ENCODE measurements around the gene NINJ2. TPM values are rescaled to one million over a fixed set of nuclear protein-coding genes. Genes with fewer than 3 reads are reported as not detected.

Gene NINJ2
- total RNA-seq, 4 donors from 2014 or later: 3.8 to 8.3 (median 5.2) TPM; not detected in 1

DNA sequence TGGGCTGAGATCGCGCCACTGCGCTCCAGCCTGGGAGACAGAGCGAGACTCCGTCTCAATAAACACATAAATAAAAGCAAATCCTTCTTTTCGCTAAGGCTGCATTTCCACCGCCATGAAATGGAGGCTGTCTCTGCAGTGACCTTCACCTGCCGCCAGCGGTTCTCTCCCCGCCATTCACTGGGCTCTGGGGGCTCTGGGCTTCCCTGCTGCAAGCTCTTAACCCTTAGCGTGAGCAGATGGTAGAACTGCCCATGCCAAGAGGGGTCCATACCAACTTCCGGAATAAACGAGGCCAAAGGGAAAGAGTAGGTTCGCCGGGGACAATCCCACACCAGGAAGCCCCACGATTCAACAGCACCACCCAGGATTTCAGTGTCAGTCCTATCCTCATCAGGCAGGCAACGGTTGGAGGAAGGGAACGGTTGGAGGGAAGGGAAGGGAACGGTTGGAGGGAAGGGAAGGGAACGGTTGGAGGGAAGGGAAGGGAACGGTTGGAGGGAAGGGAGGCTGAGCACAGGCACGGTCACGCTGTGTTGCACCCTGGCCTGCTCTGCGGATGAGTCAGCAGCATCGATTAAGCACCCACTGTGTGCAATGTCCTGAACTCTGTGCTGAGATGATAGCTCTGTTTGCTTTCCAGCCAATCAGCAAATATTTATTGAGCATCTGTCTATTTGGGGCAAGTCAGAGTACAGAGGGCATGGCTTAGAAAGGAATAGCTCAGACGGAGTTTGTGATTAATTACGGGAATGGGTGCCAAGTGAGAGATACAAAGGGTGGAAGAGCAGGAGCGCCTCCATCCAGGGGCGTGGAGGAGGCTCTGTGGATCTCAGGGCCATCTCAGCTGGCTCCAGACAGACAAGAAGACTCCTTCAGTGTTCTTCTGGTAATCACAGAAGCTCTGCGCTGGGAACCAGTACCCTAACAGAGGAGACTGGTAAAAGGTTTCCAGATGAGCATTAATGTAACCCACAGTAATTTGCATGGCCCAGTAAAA lies 77.9 kb downstream of the NINJ2 start:
- Histone ChIP-seq H3K9me3 (no peaks in the 10 kb centered on the region), H3K27ac (no peak overlapping the region), H3K36me3 (no peaks in the 10 kb centered on the region), H3K4me3 (no peak overlapping the region), H3K4me1 (no peaks in the 10 kb centered on the region), H3K27me3 (no peaks in the 10 kb centered on the region)
- peak in 2 of 3 donors; percentile 28 to 43 for DNase-seq
- TF ChIP-seq CTCF (IDR thresholded peaks at IDR 0.05): no peak
- no peak for TF ChIP-seq POLR2A (IDR thresholded peaks at IDR 0.05)

- H3K9me3 ChIP-seq: no peaks in the 10 kb centered on the region
- no peaks in the 10 kb centered on the region for H3K27me3 ChIP-seq
- H3K36me3 ChIP-seq: no peaks in the 10 kb centered on the region
- no peak overlapping the region for H3K27ac ChIP-seq
- DNase-seq: peak in 2 of 3 donors; percentile 34 to 45
- H3K4me1 ChIP-seq: no peaks in the 10 kb centered on the region
- no peak overlapping the region for H3K4me3 ChIP-seq
- TF ChIP-seq CTCF (IDR thresholded peaks at IDR 0.05) (no peak), POLR2A (IDR thresholded peaks at IDR 0.05) (no peak)
These were observed 79.9 kb downstream of the NINJ2 start for GRCh38 chr12:583251-583869.

DNA sequence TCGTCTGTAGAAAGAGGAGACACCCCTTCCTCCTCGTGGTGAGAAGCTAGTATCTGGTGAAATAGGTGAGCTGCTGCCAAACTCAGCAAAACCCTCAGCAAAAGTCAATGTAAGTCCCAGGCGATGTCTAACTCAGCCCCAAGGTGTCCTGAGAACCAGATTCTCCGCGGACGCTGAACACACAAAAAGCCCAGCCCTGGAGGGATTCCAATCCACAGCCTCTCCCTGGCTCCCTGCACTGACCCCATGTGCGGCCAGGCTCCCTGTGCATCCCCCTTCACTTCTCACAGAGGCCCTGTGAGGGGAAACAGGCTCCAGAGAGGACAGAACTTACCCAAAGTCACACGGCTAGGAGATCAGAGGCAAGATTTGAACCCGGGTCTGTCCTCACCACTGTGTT lies 81.5 kb downstream of the NINJ2 start:
- TF ChIP-seq CTCF (IDR thresholded peaks at IDR 0.05): no peak
- no peak for TF ChIP-seq POLR2A (IDR thresholded peaks at IDR 0.05)
- DNase-seq: peak in 1 of 3 donors; percentile 30
- Histone ChIP-seq H3K4me1 (peaks cover 0 to under 1% (median 0%) of the 10 kb centered on the region in 4 donors), H3K36me3 (no peaks in the 10 kb centered on the region), H3K27ac (no peak overlapping the region), H3K4me3 (no peak overlapping the region), H3K9me3 (no peaks in the 10 kb centered on the region), H3K27me3 (no peaks in the 10 kb centered on the region)

- no peak overlapping the region for H3K27ac ChIP-seq
- H3K4me1 ChIP-seq: peaks cover 0 to 5% (median 0%) of the 10 kb centered on the region in 4 donors
- TF ChIP-seq POLR2A (IDR thresholded peaks at IDR 0.05) (no peak), CTCF (IDR thresholded peaks at IDR 0.05) (no peak)
- H3K27me3 ChIP-seq: no peaks in the 10 kb centered on the region
- DNase-seq: peak in 1 of 3 donors; percentile 34
- H3K9me3 ChIP-seq: no peaks in the 10 kb centered on the region
- H3K4me3 ChIP-seq: no peak overlapping the region
- H3K36me3 ChIP-seq: no peaks in the 10 kb centered on the region
These were observed 81.9 kb downstream of the NINJ2 start for GRCh38 chr12:581321-581720.

DNA sequence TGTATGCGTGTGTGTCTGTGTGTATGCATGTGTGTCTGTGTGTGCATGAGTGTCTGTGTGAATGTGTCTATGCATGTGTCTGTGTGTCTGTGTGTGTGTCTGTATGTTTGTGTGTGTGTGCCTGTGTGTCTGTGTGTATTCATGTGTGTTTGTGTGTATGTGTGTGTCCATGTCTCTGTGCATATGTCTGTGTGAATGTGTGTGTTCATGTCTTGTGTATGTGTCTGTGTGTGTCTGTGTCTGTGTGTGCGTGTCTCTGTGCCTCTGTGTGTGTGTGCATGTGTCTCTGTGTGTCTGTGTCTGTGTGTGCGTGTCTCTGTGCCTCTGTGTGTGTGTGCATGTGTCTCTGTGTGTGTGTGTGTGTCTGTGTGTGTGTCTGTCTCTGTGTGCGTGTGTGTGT lies 82.4 kb downstream of the NINJ2 start:
- Histone ChIP-seq H3K4me1 (peaks cover 0 to 7% (median 2%) of the 10 kb centered on the region in 4 donors), H3K36me3 (no peaks in the 10 kb centered on the region), H3K4me3 (no peak overlapping the region), H3K27me3 (no peaks in the 10 kb centered on the region), H3K9me3 (no peaks in the 10 kb centered on the region), H3K27ac (no peak overlapping the region)
- no peak for DNase-seq
- TF ChIP-seq CTCF (IDR thresholded peaks at IDR 0.05) (no peak), POLR2A (IDR thresholded peaks at IDR 0.05) (no peak)
